GM06990 (cell line): ENCODE data around the gene PCBP3.
A peak's percentile ranks its signal among the peaks of the same experiment; 100 is the strongest.

Source experiments
- DNase-seq: peaks from one replicate; pipeline ENCODE4 v3.0.0-alpha.2; 2011; ENCODE audit not compliant: insufficient read length; ENCODE audit errors: extremely low read depth
- H3K27me3 ChIP-seq: replicated peaks from 2 replicates; pipeline ENCODE4 v1.6.0; 2011; ENCODE audit warnings: low read length; ENCODE audit not compliant: control insufficient read depth, insufficient read depth
- H3K36me3 ChIP-seq: 2 replicates; pipeline ENCODE4 v1.5.1; 2011; ENCODE audit warnings: low read length; ENCODE audit not compliant: control insufficient read depth, insufficient read depth
- H3K4me3 ChIP-seq: replicated peaks from 2 replicates; pipeline ENCODE4 v1.5.1; 2011; ENCODE audit warnings: low read depth, mild to moderate bottlenecking, control low read depth, low read length
- CTCF ChIP-seq: IDR thresholded peaks from 2 replicates; pipeline ENCODE4 v1.5.1; 2011; ENCODE audit warnings: low read length, control low read depth, mild to moderate bottlenecking, inconsistent platforms; ENCODE audit not compliant: insufficient read depth, poor library complexity, severe bottlenecking

Gene PCBP3

DNA sequence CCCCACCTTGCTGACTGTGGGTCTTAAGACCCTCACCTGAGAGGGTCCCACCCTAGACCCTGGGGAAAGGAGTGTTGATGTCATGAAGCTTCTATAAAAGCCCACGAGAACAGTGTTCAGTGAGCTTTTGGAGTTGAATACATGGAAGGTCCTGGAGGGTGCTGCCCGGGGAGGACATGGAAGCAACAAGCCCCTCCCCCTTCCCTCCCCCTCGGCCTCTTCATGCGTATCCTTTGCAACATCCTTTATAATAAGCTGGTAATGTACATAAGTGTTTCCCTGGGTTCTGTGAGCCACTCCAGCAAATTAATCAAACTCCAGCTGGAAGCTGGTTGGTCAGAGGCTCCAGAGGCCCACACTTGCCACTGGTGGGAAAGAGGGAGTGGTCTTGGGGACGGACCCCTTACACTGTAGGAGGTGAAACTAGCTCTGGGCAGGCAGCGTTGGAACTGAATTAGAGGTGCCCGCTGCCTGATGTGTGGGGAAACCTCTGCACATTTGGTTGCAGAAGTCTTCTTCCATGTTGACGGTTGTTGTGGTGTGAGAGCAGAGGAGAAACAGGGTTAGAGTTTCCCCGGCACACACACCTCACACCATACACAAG is 323.4 kb downstream of the PCBP3 start:
- DNase-seq, result no peak
- Histone ChIP-seq H3K36me3 (no peaks in the 10 kb centered on the region), H3K4me3 (no peak overlapping the region), H3K27me3 (no peaks in the 10 kb centered on the region; the same call in 1 of the 2 replicates)
- no peak for TF ChIP-seq CTCF

GRCh38 chr21:45969921-45970673 is 326.6 kb downstream of the PCBP3 start:
- no peak overlapping the region for H3K4me3 ChIP-seq
- TF ChIP-seq CTCF, result no peak
- H3K36me3 ChIP-seq, result no peaks in the 10 kb centered on the region
- no peaks in the 10 kb centered on the region; the same call in 1 of the 2 replicates for H3K27me3 ChIP-seq
- DNase-seq, result no peak

GRCh38 chr21:45970674-45971615 is 327.4 kb downstream of the PCBP3 start:
- Histone ChIP-seq H3K27me3 (no peaks in the 10 kb centered on the region; the same call in 1 of the 2 replicates), H3K4me3 (no peak overlapping the region), H3K36me3 (no peaks in the 10 kb centered on the region)
- no peak for DNase-seq
- peak; percentile 83 for TF ChIP-seq CTCF

- Histone ChIP-seq H3K27me3 (no peaks in the 10 kb centered on the region; the same call in 1 of the 2 replicates), H3K4me3 (no peak overlapping the region), H3K36me3 (no peaks in the 10 kb centered on the region)
- DNase-seq, result no peak
- TF ChIP-seq CTCF, result no peak
Measured at GRCh38 chr21:45971616-45972352, 328.3 kb downstream of the PCBP3 start.

GRCh38 chr21:45972353-45972715 is 328.8 kb downstream of the PCBP3 start:
- Histone ChIP-seq H3K36me3 (no peaks in the 10 kb centered on the region), H3K4me3 (no peak overlapping the region), H3K27me3 (no peaks in the 10 kb centered on the region; the same call in 1 of the 2 replicates)
- no peak for TF ChIP-seq CTCF
- no peak for DNase-seq
